ENCODE results near the gene CLCN6. TPM values are rescaled to one million over a fixed set of nuclear protein-coding genes. Genes with fewer than 3 reads are reported as not detected.

The CLCN6 gene
- total and polyA plus RNA-seq, 2 of the 8 experiments (the other 6 are each of a cell fraction or from before 2014, with no cell fraction given): 15.7 to 26.0 TPM

- Histone ChIP-seq H2BK20ac (ENCODE audit: low read length) (no peak overlapping the region), H3K9ac (replicated peaks in 1 of 4; ENCODE audit: extremely low read depth in 1 of 4, low read depth in 3 of 4, low read length in 3 of 4) (no peak overlapping the region), H3K56ac (replicated peaks; ENCODE audit: insufficient read length, low read depth, low read length) (no peak overlapping the region), H3K9me3 (ENCODE audit: insufficient read depth in 2 of 2, low read depth in 1 of 2, low read length in 1 of 2) (no peaks in the 10 kb centered on the region), H3K23me2 (ENCODE audit: low read depth, low read length) (no peaks in the 10 kb centered on the region), H2BK15ac (ENCODE audit: low read length) (no peak overlapping the region), H4K20me1 (replicated peaks in 1 of 2; ENCODE audit: control insufficient read depth in 1 of 2, insufficient read depth in 2 of 2, low read length in 2 of 2) (no peaks in the 10 kb centered on the region), H2BK120ac (replicated peaks; ENCODE audit: low read depth, low read length) (no peak overlapping the region), H3K36me3 (ENCODE audit: control insufficient read depth in 2 of 4, insufficient read depth in 4 of 4, low read length in 3 of 4) (no peaks in the 10 kb centered on the region), H3K23ac (ENCODE audit: insufficient read length) (no peak overlapping the region), H4K8ac (ENCODE audit: extremely low read depth, insufficient read depth, low read length) (no peak overlapping the region), H2AK5ac (ENCODE audit: low read depth, low read length) (no peak overlapping the region), H3K27me3 (replicated peaks in 1 of 4; ENCODE audit: control insufficient read depth in 3 of 4, extremely low read depth in 1 of 4, insufficient read depth in 3 of 4, low read length in 3 of 4) (no peaks in the 10 kb centered on the region), H3K18ac (ENCODE audit: extremely low read depth, low read length) (no peak overlapping the region), H3K14ac (ENCODE audit: insufficient read length) (no peak overlapping the region), H4K91ac (replicated peaks; ENCODE audit: insufficient read length, low read length) (no peak overlapping the region), H3K4me2 (ENCODE audit: insufficient read depth in 1 of 2, low read depth in 2 of 2, low read length in 2 of 2) (no peak overlapping the region), H2AFZ (ENCODE audit: low read length) (no peak overlapping the region; the same call in 1 of the 2 replicates), H3K27ac (ENCODE audit: low read depth, low read length) (no peak overlapping the region), H3K4me1 (replicated peaks in 1 of 4; ENCODE audit: control insufficient read depth in 3 of 4, insufficient read depth in 4 of 4, low read length in 3 of 4) (peaks cover 0 to 10% (median 8%) of the 10 kb centered on the region in 4 experiments; a peak in 6 of 7 replicates), H2BK12ac (ENCODE audit: low read depth, low read length) (no peak overlapping the region), H4K5ac (ENCODE audit: insufficient read length, low read depth, low read length) (no peak overlapping the region), H3K4ac (replicated peaks; ENCODE audit: insufficient read length, low read depth, low read length) (no peak overlapping the region), H3K4me3 (ENCODE audit: extremely low read depth in 1 of 4, insufficient read depth in 2 of 4, low read depth in 3 of 4, low read length in 4 of 4) (no peak overlapping the region), H3K79me1 (ENCODE audit: low read depth, low read length) (no peaks in the 10 kb centered on the region), H3K79me2 (ENCODE audit: control insufficient read depth in 1 of 2, insufficient read depth in 2 of 2, low read length in 2 of 2) (no peaks in the 10 kb centered on the region), H2BK5ac (ENCODE audit: low read depth, low read length) (no peak overlapping the region)
- DNase-seq (ENCODE audit: low read depth in 1 of 2, low spot score in 2 of 2) (no peak), FAIRE-seq (no peak)
- 88% methylated on average over 7 of the region's 7 CpGs; no CpG with 5 or more reads in 1 of the 2 experiments for WGBS, 2 experiments (ENCODE audit: extremely low coverage in 1 of 2, insufficient coverage in 1 of 2, insufficient read length in 1 of 2, insufficient replicate concordance in 2 of 2, low coverage in 1 of 2, low lambda C conversion rate in 2 of 2, missing lambda C conversion rate in 1 of 2)
- POLR2A ChIA-PET (ENCODE audit: partially characterized antibody): interaction anchor here (0.7 to 5.4 kb wide), 4 partner anchors 21 to 93 kb away, joined by 3 to 46 read pairs (median 3); partner anchors contain the start of genes MFN2 and NPPA
- CTCF ChIA-PET (ENCODE audit: partially characterized antibody): interaction anchor here (0.6 to 4.9 kb wide), 14 partner anchors 10 to 764 kb away, joined by 3 to 27 read pairs (median 6); no protein-coding TSS in a partner anchor
- TF ChIP-seq, protein P1, sequence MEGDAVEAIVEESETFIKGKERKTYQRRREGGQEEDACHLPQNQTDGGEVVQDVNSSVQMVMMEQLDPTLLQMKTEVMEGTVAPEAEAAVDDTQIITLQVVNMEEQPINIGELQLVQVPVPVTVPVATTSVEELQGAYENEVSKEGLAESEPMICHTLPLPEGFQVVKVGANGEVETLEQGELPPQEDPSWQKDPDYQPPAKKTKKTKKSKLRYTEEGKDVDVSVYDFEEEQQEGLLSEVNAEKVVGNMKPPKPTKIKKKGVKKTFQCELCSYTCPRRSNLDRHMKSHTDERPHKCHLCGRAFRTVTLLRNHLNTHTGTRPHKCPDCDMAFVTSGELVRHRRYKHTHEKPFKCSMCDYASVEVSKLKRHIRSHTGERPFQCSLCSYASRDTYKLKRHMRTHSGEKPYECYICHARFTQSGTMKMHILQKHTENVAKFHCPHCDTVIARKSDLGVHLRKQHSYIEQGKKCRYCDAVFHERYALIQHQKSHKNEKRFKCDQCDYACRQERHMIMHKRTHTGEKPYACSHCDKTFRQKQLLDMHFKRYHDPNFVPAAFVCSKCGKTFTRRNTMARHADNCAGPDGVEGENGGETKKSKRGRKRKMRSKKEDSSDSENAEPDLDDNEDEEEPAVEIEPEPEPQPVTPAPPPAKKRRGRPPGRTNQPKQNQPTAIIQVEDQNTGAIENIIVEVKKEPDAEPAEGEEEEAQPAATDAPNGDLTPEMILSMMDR (IDR thresholded peaks at IDR 0.05; ENCODE audit: control extremely low read depth in 1 of 3, insufficient read depth in 1 of 3, low read depth in 1 of 3, low read length in 3 of 3): peak in 2 of 3 experiments; percentile 9 to 39; a peak in 2 of 4 replicates
- TF ChIP-seq TAF1 (IDR thresholded peaks at IDR 0.05; ENCODE audit: low read depth, low read length): no peak
- TF ChIP-seq RAD21 (IDR thresholded peaks at IDR 0.05 in 1 of 2, conservative IDR thresholded peaks at IDR 0.05 in 1 of 2; ENCODE audit: low read depth in 2 of 2, low read length in 2 of 2): peak; percentile 2 to 18; a peak in 2 of 4 replicates
Observed at GRCh38 chr1:11887666-11888007, 81.6 kb downstream of the CLCN6 start.
